SK-N-SH treated with all-trans-retinoic acid at 6 μM for 48 hours (cell line): Measurements from ENCODE around the gene COX11.

ENCODE experiments used
- PATZ1 ChIP-seq: fragments of 250-450 bp; sonication (Bioruptor Pico); IDR thresholded peaks from 2 replicates; pipeline ENCODE4 v1.8.0; 2020; ENCODE audit warnings: mild to moderate bottlenecking, moderate library complexity, borderline replicate concordance
- SNAI2 ChIP-seq: fragments of 250-450 bp; sonication (Bioruptor Pico); IDR thresholded peaks from 2 replicates; pipeline ENCODE4 v1.5.0; 2020; ENCODE audit warnings: mild to moderate bottlenecking, moderate library complexity
- TF ChIP-seq, protein P1 (sequence below): fragments of 250-450 bp; sonication (Bioruptor Pico); IDR thresholded peaks from 2 replicates; pipeline ENCODE4 v1.5.1; 2020; ENCODE audit warnings: low read depth, mild to moderate bottlenecking, moderate library complexity

DNA sequence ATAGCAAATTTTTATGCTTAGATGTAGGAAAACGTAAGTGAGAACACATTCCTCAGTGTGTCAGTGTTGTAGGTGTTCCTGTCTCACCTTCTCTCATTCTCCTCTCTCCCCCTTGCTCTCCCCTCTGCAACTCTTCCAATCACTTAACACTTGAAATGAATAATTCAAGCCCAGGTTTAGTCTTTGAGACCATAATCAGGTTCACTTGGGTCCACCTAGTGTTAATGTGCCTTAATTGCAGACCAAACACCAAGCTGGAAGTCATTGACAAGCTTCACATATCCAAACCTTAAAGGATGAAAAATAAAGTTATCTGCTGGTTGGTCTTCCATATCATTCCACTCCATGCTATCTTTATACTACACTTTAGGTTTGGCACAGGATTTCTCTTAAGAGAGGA lies 37.1 kb upstream of the COX11 start:
- TF ChIP-seq SNAI2 (no peak), PATZ1 (CRISPR knock-in tag) (no peak)
- TF ChIP-seq, protein P1, sequence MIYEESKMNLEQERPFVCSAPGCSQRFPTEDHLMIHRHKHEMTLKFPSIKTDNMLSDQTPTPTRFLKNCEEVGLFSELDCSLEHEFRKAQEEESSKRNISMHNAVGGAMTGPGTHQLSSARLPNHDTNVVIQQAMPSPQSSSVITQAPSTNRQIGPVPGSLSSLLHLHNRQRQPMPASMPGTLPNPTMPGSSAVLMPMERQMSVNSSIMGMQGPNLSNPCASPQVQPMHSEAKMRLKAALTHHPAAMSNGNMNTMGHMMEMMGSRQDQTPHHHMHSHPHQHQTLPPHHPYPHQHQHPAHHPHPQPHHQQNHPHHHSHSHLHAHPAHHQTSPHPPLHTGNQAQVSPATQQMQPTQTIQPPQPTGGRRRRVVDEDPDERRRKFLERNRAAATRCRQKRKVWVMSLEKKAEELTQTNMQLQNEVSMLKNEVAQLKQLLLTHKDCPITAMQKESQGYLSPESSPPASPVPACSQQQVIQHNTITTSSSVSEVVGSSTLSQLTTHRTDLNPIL = no peak
